Midbrain (tissue), 1 donor: ENCODE measurements around the gene SCNN1B.
"Not testable (repeated sequence)": the region's sequence is repeated elsewhere in the genome, so short reads cannot be mapped to it uniquely, and the experiment has no call there.

Experiments used
- DNase-seq: peaks from one replicate; lab custom pipeline; 2025; lab: John Stamatoyannopoulos, UW

SCNN1B gene

GRCh38 chr16:23381702-23382101 is 79.6 kb downstream of the SCNN1B start:
- not testable (repeated sequence) for DNase-seq

GRCh38 chr16:23382279-23382678 is 80.2 kb downstream of the SCNN1B start:
- no peak for DNase-seq

GRCh38 chr16:23383881-23384280 is 81.8 kb downstream of the SCNN1B start:
- DNase-seq, result no peak

- no peak for DNase-seq
Measured at GRCh38 chr16:23384878-23385277, 82.8 kb downstream of the SCNN1B start.

GRCh38 chr16:23385441-23385840 is 83.3 kb downstream of the SCNN1B start:
- no peak for DNase-seq

- DNase-seq, result no peak
Measured at GRCh38 chr16:23387666-23388065, 85.6 kb downstream of the SCNN1B start.

GRCh38 chr16:23388786-23389185 is 86.7 kb downstream of the SCNN1B start:
- DNase-seq, result no peak

- DNase-seq, result no peak
Measured at GRCh38 chr16:23389201-23389600, 87.1 kb downstream of the SCNN1B start.

- not testable (repeated sequence) for DNase-seq
Measured at GRCh38 chr16:23389936-23390335, 87.8 kb downstream of the SCNN1B start.

- DNase-seq, result no peak
Measured at GRCh38 chr16:23391381-23392222, 89.5 kb downstream of the SCNN1B start.

GRCh38 chr16:23392223-23392600 is 90.1 kb downstream of the SCNN1B start:
- no peak for DNase-seq

GRCh38 chr16:23394141-23394831 is 92.2 kb downstream of the SCNN1B start:
- DNase-seq, result no peak

- DNase-seq, result no peak
Measured at GRCh38 chr16:23395732-23396131, 93.6 kb downstream of the SCNN1B start.

- no peak for DNase-seq
Measured at GRCh38 chr16:23397464-23397863, 95.4 kb downstream of the SCNN1B start.

GRCh38 chr16:23398987-23399805 is 97.1 kb downstream of the SCNN1B start:
- peak; percentile 12 for DNase-seq

GRCh38 chr16:23400447-23400846 is 98.3 kb downstream of the SCNN1B start:
- not testable (repeated sequence) for DNase-seq

- DNase-seq, result no peak
Measured at GRCh38 chr16:23401139-23401538, 99.0 kb downstream of the SCNN1B start.

GRCh38 chr16:23402100-23402499 is 100.0 kb downstream of the SCNN1B start:
- DNase-seq, result no peak

- no peak for DNase-seq
Measured at GRCh38 chr16:23403547-23403946, 101.4 kb downstream of the SCNN1B start.

- DNase-seq, result no peak
Measured at GRCh38 chr16:23406024-23406423, 103.9 kb downstream of the SCNN1B start.

GRCh38 chr16:23406546-23407240 is 104.6 kb downstream of the SCNN1B start:
- DNase-seq, result no peak
